ENCODE measurements around the gene RNASE11.
"Not testable (repeated sequence)": the region's sequence is repeated elsewhere in the genome, so short reads cannot be mapped to it uniquely, and the experiment has no call there.

Gene RNASE11

DNA sequence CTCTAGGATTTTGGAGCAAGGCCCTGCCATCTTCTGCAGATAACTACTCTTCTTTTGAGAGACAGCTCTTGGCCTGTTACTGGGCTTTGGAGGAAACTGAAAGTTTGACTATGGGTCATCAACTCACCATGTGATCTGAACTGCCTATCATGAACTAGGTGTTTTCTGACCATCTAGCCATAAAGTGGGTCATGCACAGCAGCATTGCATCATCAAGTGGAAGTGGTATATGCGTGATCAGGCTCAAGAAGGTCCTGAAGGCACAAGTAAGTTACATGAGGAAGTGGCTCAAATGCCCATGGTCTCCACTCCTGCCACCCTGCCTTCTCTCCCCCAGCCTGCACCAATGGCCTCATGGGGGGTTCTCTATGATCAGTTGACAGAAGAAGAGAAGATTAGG, 17.1 kb downstream of the RNASE11 start:
- not testable (repeated sequence) for H3K27ac Mint-ChIP-seq; DNase-seq (ENCODE audit: low spot score in 2 of 2); H3K4me1 Mint-ChIP-seq; H3K4me3 Mint-ChIP-seq; ATAC-seq; H3K9me3 Mint-ChIP-seq; H3K36me3 Mint-ChIP-seq

DNA sequence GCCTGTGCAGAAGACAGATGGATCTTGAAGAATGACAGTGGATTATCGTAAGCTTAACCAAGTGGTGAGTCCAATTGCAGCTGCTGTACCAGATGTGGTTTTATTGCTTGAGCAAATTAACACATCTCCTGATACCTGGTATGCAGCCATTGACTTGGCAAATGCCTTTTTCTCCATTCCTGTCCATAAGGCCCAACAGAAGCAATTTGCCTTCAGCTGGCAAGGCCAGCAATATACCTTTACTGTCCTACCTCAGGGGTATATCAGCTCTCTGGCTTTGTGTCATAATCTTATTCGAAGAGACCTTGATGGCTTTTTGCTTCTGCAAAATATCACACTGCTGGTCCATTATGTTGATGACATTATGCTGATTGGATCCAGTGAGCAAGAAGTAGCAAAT, 17.9 kb downstream of the RNASE11 start:
- DNase-seq (ENCODE audit: low spot score in 2 of 2); H3K27ac Mint-ChIP-seq; H3K4me3 Mint-ChIP-seq; H3K9me3 Mint-ChIP-seq; ATAC-seq; H3K4me1 Mint-ChIP-seq; H3K36me3 Mint-ChIP-seq: not testable (repeated sequence)

DNA sequence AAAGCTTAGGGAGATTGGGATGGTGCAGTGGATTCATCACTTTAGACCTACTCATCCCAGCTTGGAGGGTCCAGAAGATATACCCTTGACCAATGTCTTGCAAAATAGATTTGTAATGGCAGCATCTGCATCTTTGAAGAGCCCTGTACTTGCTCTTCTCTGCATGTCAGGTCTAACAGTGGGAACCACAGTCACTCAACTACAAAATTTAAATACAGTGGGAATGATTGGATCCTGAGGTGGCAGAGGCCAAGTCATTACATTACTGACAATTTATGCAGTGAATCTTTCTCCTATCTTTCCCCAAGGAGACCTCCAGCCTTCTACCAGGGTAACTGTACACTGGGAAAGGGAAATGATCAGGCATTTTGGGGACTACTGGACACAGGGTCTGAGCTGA, 18.7 kb downstream of the RNASE11 start:
- H3K4me1 Mint-ChIP-seq, result peaks cover 7% of the 10 kb centered on the region
- no peaks in the 10 kb centered on the region for H3K9me3 Mint-ChIP-seq
- H3K27ac Mint-ChIP-seq, result no peak overlapping the region
- no peak for DNase-seq (ENCODE audit: low spot score in 2 of 2)
- H3K36me3 Mint-ChIP-seq, result no peaks in the 10 kb centered on the region
- H3K4me3 Mint-ChIP-seq, result no peak overlapping the region
- no peak for ATAC-seq

DNA sequence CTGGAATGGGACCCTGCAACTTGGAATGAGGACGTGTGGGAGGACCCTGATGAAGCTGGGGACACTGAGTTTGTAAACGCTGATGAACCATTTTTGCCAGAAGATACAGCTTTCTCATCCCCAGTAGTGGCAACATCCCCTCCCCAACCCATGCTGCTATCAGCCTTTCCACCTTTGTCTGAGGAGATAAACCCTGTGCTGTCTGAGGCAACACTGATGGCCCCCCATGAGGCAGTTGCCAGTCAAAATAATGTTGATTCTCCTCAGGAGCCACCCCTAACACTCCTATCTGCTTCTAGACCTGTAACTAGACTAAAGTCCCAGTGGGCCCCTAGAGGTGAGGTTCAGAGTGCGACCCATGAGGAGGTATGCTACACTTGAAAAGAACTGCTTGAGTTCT, 19.4 kb downstream of the RNASE11 start:
- Mint-ChIP-seq H3K9me3 (no peaks in the 10 kb centered on the region), H3K4me1 (peaks cover 7% of the 10 kb centered on the region), H3K36me3 (no peaks in the 10 kb centered on the region), H3K4me3 (no peak overlapping the region), H3K27ac (no peak overlapping the region)
- DNase-seq (ENCODE audit: low spot score in 2 of 2) (no peak), ATAC-seq (no peak)

DNA sequence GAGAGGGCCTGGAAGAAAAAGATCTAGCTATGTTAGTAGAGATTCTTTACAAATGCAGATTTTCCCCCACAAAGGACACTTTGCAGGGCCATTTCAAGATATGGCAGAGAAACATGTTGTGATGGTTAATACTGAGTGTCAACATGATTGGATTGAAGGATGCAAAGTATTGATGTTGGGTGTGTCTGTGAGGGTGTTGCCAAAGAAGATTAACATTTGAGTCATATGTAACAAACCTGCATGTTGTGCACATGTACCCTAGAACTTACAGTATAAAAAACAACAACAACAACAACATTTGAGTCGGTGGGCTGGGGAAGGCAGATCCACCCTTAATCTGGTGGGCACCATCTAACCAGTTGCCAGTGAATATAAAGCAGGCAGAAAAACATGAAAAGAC, 20.6 kb downstream of the RNASE11 start:
- H3K27ac Mint-ChIP-seq; H3K9me3 Mint-ChIP-seq; H3K4me3 Mint-ChIP-seq; H3K4me1 Mint-ChIP-seq; DNase-seq (ENCODE audit: low spot score in 2 of 2); H3K36me3 Mint-ChIP-seq; ATAC-seq: not testable (repeated sequence)

DNA sequence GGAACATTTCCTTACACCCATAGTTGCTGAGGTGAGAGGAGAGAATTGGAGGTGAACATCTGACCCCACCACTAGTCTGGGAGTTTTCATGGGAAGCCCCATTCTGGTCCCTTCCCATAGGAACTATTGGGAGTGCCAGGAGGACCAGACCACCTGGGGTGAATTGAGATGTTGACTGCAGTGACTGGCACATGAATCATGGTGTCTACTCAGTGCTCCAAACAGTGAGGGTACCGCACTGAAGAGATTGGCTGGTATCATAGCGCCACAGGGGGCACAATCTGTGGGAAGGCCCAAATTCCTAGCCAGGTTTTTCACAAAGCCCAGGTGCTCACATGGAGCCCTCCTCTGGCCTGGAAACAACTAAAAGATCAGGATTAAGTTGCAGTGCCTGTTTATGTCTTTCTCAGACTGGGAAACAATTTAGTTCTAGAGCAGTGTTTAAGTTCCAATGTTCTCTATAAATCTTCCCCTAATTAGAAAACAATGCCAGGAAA, 23.3 kb downstream of the RNASE11 start:
- H3K9me3 Mint-ChIP-seq, result no peaks in the 10 kb centered on the region
- H3K4me1 Mint-ChIP-seq, result no peaks in the 10 kb centered on the region
- H3K4me3 Mint-ChIP-seq, result no peak overlapping the region
- ATAC-seq, result no peak
- DNase-seq (ENCODE audit: low spot score in 2 of 2), result no peak
- H3K36me3 Mint-ChIP-seq, result no peaks in the 10 kb centered on the region
- H3K27ac Mint-ChIP-seq, result no peak overlapping the region

DNA sequence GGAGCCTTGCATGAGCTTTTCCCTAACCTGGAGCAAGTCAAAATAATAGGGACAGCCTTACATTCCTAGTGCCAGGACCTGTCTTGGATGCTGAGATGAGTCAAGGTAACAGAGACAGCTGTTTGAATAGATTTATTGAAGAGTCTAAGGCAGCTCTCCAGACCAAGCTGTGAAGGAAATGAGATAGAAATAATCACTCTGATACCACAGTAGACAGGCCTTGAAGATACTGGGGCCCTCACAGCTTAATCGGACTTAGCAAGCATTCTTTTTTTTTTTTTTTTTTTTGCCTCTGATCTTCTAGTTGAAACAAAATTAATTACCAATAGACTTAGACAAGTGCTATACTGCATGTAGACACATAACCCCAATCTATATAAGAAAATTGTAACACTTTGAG, 23.8 kb downstream of the RNASE11 start:
- H3K9me3 Mint-ChIP-seq, result no peaks in the 10 kb centered on the region
- no peak overlapping the region for H3K27ac Mint-ChIP-seq
- H3K36me3 Mint-ChIP-seq, result no peaks in the 10 kb centered on the region
- H3K4me1 Mint-ChIP-seq, result no peaks in the 10 kb centered on the region
- H3K4me3 Mint-ChIP-seq, result no peak overlapping the region
- no peak for DNase-seq (ENCODE audit: low spot score in 2 of 2)
- no peak for ATAC-seq

DNA sequence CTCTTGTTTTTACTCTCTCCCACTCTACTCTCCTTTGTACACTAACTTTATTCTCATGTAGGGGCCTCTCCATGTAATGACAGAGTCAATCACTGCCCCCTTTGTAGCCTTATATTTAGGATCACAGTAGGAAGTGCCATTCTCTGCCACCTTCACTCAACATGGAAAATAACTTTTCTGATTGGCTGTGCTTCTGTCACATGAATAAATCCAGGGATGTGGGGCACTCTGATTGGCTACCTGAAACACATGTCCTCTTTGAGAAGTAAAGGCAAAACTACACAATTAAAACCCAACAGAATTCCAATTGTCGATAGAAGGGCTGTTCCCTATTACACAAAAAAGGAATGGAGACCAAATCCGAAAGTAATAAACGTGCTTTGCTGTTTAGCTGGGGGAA, 26.8 kb downstream of the RNASE11 start, which contains the start of gene RNASE9:
Gene RNASE9, minus strand, starts transcription at position 87 of the 400 bp plus-strand sequence.
- no peak within 1 kb of the TSS for H3K27ac Mint-ChIP-seq
- ATAC-seq, result no peak
- H3K4me3 Mint-ChIP-seq, result no peak within 1 kb of the TSS
- no peaks in the 10 kb centered on the region for H3K4me1 Mint-ChIP-seq
- H3K36me3 Mint-ChIP-seq, result no peaks in the 10 kb centered on the region
- no peaks in the 10 kb centered on the region for H3K9me3 Mint-ChIP-seq
- no peak for DNase-seq (ENCODE audit: low spot score in 2 of 2)

DNA sequence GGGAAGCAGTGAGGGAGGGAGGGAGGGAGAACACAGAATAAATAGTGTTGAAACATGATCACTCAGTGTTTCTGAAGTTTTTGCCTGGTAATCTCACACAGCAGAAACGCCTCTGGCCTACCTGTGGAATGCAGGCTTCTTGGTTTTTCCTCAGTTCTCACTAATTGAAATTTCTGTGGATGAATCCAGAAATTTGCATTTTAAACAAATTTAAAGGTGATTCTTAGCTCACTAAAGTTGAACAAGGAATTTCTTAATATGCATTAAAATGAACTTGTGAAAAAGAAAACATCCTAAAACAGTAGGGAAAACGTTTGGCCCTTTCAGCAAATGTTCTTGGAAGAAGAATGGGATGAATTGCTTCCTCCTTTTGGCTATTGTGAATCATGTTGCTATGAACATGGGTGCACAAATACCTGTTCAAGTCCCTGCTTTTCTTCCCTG, 28.3 kb downstream of the RNASE11 start:
- H3K9me3 Mint-ChIP-seq, result no peaks in the 10 kb centered on the region
- H3K27ac Mint-ChIP-seq, result no peak overlapping the region
- no peak overlapping the region for H3K4me3 Mint-ChIP-seq
- ATAC-seq, result no peak
- no peak for DNase-seq (ENCODE audit: low spot score in 2 of 2)
- H3K36me3 Mint-ChIP-seq, result no peaks in the 10 kb centered on the region
- H3K4me1 Mint-ChIP-seq, result no peaks in the 10 kb centered on the region

DNA sequence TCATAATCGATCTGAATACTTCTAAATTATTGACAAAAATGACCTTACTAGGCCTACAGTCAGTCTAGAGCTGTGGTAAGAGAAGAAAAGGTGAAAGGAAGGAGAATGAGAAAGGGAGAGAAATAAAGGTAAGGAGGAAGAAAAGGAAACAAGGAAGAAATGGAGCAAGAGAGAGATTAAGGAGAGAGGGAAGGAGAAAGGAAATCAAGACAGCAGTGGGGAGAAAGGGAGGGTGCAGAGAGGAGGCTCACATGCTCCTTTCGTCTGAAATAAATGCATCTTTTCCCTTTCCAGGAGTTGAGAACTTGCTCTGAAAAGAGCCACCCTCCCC, 30.6 kb downstream of the RNASE11 start:
- no peak for DNase-seq (ENCODE audit: low spot score in 2 of 2)
- no peaks in the 10 kb centered on the region for H3K36me3 Mint-ChIP-seq
- H3K4me3 Mint-ChIP-seq, result no peak overlapping the region
- H3K4me1 Mint-ChIP-seq, result no peaks in the 10 kb centered on the region
- no peaks in the 10 kb centered on the region for H3K9me3 Mint-ChIP-seq
- ATAC-seq, result no peak
- H3K27ac Mint-ChIP-seq, result no peak overlapping the region

DNA sequence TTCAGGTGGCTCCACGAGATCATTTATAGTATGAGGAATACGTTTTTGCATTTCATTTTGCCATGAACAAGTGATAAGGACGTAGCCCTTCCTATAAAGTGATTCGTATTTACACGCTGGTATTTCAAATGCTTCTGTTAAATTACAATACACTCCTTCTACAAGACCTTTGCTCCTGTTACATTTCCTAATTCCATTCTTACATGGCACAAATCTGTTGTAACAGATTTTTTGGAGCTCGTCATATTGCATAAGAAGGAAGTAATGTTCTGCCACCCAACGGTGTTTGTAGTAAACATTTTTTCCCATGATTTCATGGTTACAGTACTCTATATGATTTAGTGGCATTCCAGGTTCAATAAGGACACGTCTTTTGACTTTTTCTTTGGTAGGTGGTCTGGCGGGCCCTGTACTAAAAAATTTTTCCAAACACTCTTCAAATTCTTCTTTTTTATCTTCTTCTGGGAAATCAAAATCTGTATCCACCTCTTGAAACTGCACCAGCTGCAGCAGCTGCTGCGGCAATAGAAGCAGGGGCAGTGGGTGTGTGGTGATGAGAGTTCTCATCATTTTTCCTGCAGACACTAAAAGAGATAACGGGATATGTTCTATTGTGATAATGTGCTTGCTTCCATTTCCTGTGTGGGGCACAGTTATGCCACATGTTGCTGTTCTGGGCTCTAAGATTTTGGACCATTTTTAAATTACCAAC, 31.1 kb downstream of the RNASE11 start:
- DNase-seq (ENCODE audit: low spot score in 2 of 2), result no peak
- Mint-ChIP-seq H3K9me3 (no peaks in the 10 kb centered on the region), H3K4me1 (no peaks in the 10 kb centered on the region), H3K27ac (no peak overlapping the region), H3K4me3 (no peak overlapping the region), H3K36me3 (no peaks in the 10 kb centered on the region)
- no peak for ATAC-seq

DNA sequence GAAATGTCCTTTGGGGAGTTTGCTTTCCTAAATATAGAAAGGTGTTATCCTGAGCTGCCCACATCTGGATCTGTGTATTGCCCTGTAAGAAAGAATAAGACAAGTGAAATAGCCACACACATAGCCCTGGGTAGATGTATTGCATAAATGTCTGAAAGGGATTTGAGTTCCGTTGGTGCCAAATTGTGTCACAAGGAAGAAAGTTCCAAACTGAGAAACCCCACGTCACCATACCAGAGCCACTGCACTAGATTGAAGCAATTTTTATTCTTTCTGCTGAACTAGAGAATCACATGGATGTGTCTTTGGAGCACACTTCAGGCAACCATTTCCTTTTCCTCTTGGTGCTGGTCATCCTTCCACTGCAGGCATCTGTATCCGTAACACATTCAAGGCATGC, 32.0 kb downstream of the RNASE11 start:
- Mint-ChIP-seq H3K9me3 (no peaks in the 10 kb centered on the region), H3K4me3 (no peak overlapping the region), H3K36me3 (no peaks in the 10 kb centered on the region), H3K4me1 (no peaks in the 10 kb centered on the region), H3K27ac (no peak overlapping the region)
- no peak for DNase-seq (ENCODE audit: low spot score in 2 of 2)
- ATAC-seq, result no peak

DNA sequence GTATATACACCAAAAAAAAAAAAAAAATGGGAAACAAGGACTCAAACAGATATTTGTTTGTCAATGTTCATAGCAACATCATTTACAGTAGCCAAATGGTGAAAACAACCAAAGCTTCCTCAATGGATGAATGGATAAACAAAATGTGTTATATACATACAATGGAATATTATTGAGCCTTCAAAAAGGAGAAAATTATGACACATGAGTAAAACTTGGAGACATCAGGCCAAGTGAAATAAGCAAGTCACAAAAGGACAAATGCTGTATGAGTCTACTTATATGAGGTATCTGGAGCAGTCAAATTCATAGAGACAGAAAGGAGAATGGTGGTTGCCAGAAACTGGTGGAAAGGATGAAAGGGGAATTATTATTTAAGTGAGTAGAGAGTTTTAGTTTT, 34.8 kb downstream of the RNASE11 start:
- no peak overlapping the region for H3K4me3 Mint-ChIP-seq

DNA sequence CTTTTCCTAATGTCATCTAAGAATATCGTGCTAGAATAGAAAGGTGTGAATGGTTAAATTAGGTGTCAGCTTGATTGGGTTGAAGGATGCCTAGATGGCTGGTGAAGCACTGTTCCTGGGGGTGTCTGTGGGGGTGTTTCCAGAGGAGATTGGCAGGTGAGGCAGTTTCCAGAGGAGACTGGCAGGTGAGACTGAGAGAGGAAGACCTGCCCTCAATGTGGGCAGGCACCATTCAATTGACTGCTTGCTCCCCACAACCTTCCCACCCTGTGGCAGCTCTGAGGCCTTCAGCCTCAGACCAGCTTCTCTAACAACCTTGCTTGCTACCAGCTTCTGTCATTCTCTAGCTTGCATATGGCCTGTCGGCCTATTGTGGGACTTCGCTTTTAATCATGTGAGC, 36.2 kb downstream of the RNASE11 start:
- no peak overlapping the region for H3K4me3 Mint-ChIP-seq
- H3K9me3 Mint-ChIP-seq, result no peaks in the 10 kb centered on the region
- no peak for ATAC-seq
- DNase-seq (ENCODE audit: low spot score in 2 of 2), result no peak
- no peaks in the 10 kb centered on the region for H3K36me3 Mint-ChIP-seq
- no peak overlapping the region for H3K27ac Mint-ChIP-seq
- no peaks in the 10 kb centered on the region for H3K4me1 Mint-ChIP-seq

More for the DNA sequence above, 34.8 kb downstream of the RNASE11 start:
- no peaks in the 10 kb centered on the region for H3K4me1 Mint-ChIP-seq
- DNase-seq (ENCODE audit: low spot score in 2 of 2) (no peak), ATAC-seq (no peak)
- no peaks in the 10 kb centered on the region for H3K9me3 Mint-ChIP-seq
- no peaks in the 10 kb centered on the region for H3K36me3 Mint-ChIP-seq
- H3K27ac Mint-ChIP-seq, result no peak overlapping the region

DNA sequence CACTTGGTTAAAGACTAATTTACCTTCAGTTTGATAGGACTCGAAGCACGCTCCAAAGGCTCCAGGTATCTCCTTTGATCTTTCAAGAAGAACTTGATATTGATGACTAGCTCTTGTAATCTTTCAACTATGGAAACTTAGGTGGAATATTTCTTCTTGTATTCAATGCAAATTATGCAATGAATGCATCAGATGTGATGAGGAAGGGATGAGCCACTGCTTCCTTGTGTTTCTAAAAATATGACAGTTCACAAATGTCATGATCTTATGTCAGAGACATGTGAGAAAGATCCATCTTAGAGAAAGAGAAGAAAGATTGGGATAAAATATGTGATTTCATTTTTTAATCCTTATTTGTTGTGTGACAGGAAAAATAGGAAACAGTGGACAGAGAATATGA, 36.9 kb downstream of the RNASE11 start:
- DNase-seq (ENCODE audit: low spot score in 2 of 2) (no peak), ATAC-seq (no peak)
- H3K36me3 Mint-ChIP-seq, result no peaks in the 10 kb centered on the region
- H3K4me3 Mint-ChIP-seq, result no peak overlapping the region
- H3K27ac Mint-ChIP-seq, result no peak overlapping the region
- no peaks in the 10 kb centered on the region for H3K4me1 Mint-ChIP-seq
- no peaks in the 10 kb centered on the region for H3K9me3 Mint-ChIP-seq

DNA sequence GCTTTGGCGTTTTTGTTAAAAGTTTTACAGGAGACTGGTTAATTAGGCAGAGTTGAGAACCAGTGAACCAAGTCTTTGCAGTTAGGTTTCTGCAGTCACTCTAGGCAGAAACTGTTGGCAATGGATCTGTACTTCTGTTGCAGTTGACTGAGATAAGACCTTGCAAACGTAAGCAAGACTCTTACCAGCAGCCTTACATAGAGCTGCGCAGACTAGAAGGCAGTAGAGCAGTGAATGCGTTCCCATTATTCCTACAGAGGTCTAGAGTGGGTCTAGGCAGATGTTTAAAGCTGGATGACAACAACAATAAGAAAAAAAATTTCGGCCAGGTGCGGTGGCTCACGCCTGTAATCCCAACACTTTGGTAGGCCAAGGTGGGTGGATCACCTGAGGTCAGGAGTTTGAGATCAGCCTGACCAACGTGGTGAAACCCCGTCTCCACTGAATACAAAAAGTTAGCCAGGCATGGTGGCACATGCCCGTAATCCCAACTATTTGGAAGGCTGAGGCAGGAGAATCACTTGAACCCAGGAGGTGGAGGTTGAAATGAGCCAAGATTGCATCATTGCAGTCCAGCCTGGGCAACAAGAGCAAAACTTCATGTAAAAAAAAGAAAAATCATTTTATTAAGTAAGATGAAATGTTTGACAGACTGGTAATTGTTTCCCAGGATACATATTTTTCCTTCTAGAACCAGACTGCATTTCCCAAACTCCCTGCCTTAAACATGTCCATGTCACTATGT, 39.2 kb downstream of the RNASE11 start:
- DNase-seq (ENCODE audit: low spot score in 2 of 2), result no peak
- no peak for ATAC-seq
- no peaks in the 10 kb centered on the region for H3K9me3 Mint-ChIP-seq
- H3K4me1 Mint-ChIP-seq, result no peaks in the 10 kb centered on the region
- no peak overlapping the region for H3K4me3 Mint-ChIP-seq
- H3K27ac Mint-ChIP-seq, result no peak overlapping the region
- H3K36me3 Mint-ChIP-seq, result no peaks in the 10 kb centered on the region

Measured in stimulated activated effector memory CD8-positive, alpha-beta T cell treated with anti-CD3 and anti-CD28 coated beads, Interleukin-12 subunit alpha, Interleukin-12 subunit beta, amount 100 ng/mL, for 72 hours (primary cell).